GM11168 (cell line): Measurements from ENCODE around the gene NKX2-1.

Experiments
- in situ Hi-C: fragments of 300-500 bp; cut with MboI; formaldehyde crosslinking; loops from one replicate; pipeline ENCODE4 v1.12.0; 2022; ENCODE audit warnings: low sequenced_read_pairs; ENCODE audit not compliant: unreplicated experiment

NKX2-1 gene

GRCh38 chr14:36518586-36519430 is 1.2 kb downstream of the NKX2-1 start:
- in situ Hi-C loops, result no loop called here

GRCh38 chr14:36518031-36518585 is 1.9 kb downstream of the NKX2-1 start:
- in situ Hi-C loops, result no loop called here

GRCh38 chr14:36517242-36518030 is 2.6 kb downstream of the NKX2-1 start:
- in situ Hi-C loops, result no loop called here

- in situ Hi-C loops, result no loop called here
Measured at GRCh38 chr14:36516719-36517241, 3.3 kb downstream of the NKX2-1 start.

- in situ Hi-C loops, result no loop called here
Measured at GRCh38 chr14:36515896-36516718, 3.9 kb downstream of the NKX2-1 start.

GRCh38 chr14:36515105-36515593 is 4.9 kb downstream of the NKX2-1 start:
- in situ Hi-C loops, result no loop called here

- in situ Hi-C loops, result no loop called here
Measured at GRCh38 chr14:36514278-36515104, 5.5 kb downstream of the NKX2-1 start.

GRCh38 chr14:36513451-36514277 is 6.4 kb downstream of the NKX2-1 start:
- in situ Hi-C loops, result no loop called here

GRCh38 chr14:36513012-36513420 is 7.0 kb downstream of the NKX2-1 start:
- in situ Hi-C loops, result no loop called here

- in situ Hi-C loops, result no loop called here
Measured at GRCh38 chr14:36512585-36513003, 7.4 kb downstream of the NKX2-1 start.

GRCh38 chr14:36511981-36512584 is 7.9 kb downstream of the NKX2-1 start:
- in situ Hi-C loops, result no loop called here

GRCh38 chr14:36510874-36511273 is 9.2 kb downstream of the NKX2-1 start:
- in situ Hi-C loops, result no loop called here

- in situ Hi-C loops, result no loop called here
Measured at GRCh38 chr14:36510078-36510799, 9.8 kb downstream of the NKX2-1 start.

- in situ Hi-C loops, result no loop called here
Measured at GRCh38 chr14:36509069-36509917, 10.7 kb downstream of the NKX2-1 start.

- in situ Hi-C loops, result no loop called here
Measured at GRCh38 chr14:36508418-36509068, 11.5 kb downstream of the NKX2-1 start.
